C4-2B (cell line): ENCODE measurements around the gene GDF7.

ENCODE experiments used
- CTCF ChIP-seq: fragments of 450-650 bp; conservative IDR thresholded peaks from 2 replicates; pipeline ENCODE4 v1.5.1; 2017; ENCODE audit warnings: mild to moderate bottlenecking
- ZFX ChIP-seq: fragments of 450-650 bp; IDR thresholded peaks from 2 replicates; pipeline ENCODE4 v1.6.1; 2017

- TF ChIP-seq CTCF (no peak), ZFX (no peak)
Observed at GRCh38 chr2:20698916-20699613, 32.1 kb downstream of the GDF7 start.
